ENCODE results near the gene NAT16. TPM values are rescaled to one million over a fixed set of nuclear protein-coding genes. Genes with fewer than 3 reads are reported as not detected.

NAT16 gene
- total and polyA plus RNA-seq, 2 of the 8 experiments (the other 6 are each of a cell fraction or from before 2014, with no cell fraction given): 0.26 to 0.84 TPM

GRCh38 chr7:101123703-101124068 is 56.4 kb downstream of the NAT16 start:
- peaks cover 0 to 4% of the 10 kb centered on the region in 2 experiments; a peak in 1 of 4 replicates for H3K9me3 ChIP-seq (ENCODE audit: insufficient read depth in 2 of 2, low read depth in 1 of 2, low read length in 1 of 2)
- POLR2A ChIA-PET (ENCODE audit: partially characterized antibody): interaction anchor here (0.9 kb wide), 1 partner anchor 51 kb away, joined by 3 read pairs; no protein-coding TSS in a partner anchor
- no peak overlapping the region for H3K9ac ChIP-seq (replicated peaks in 1 of 4; ENCODE audit: extremely low read depth in 1 of 4, low read depth in 3 of 4, low read length in 3 of 4)
- peaks cover 11 to 22% (median 14%) of the 10 kb centered on the region in 4 experiments for H3K4me1 ChIP-seq (replicated peaks in 1 of 4; ENCODE audit: control insufficient read depth in 3 of 4, insufficient read depth in 4 of 4, low read length in 3 of 4)
- H2BK120ac ChIP-seq (replicated peaks; ENCODE audit: low read depth, low read length): no peak overlapping the region
- H3K18ac ChIP-seq (ENCODE audit: extremely low read depth, low read length): peak overlapping the region; percentile 64; the same call in 1 of the 2 replicates
- H3K27me3 ChIP-seq (replicated peaks in 1 of 4; ENCODE audit: control insufficient read depth in 3 of 4, extremely low read depth in 1 of 4, insufficient read depth in 3 of 4, low read length in 3 of 4): no peaks in the 10 kb centered on the region; a peak in 1 of 7 replicates
- H3K14ac ChIP-seq (ENCODE audit: insufficient read length): no peak overlapping the region
- no peak overlapping the region for H3K23ac ChIP-seq (ENCODE audit: insufficient read length)
- H2AK5ac ChIP-seq (ENCODE audit: low read depth, low read length): no peak overlapping the region
- H2BK20ac ChIP-seq (ENCODE audit: low read length): peak overlapping the region; percentile 90; the same call in 1 of the 2 replicates
- no peaks in the 10 kb centered on the region; the same call in 1 of the 2 replicates for H3K23me2 ChIP-seq (ENCODE audit: low read depth, low read length)
- no peaks in the 10 kb centered on the region for H3K79me1 ChIP-seq (ENCODE audit: low read depth, low read length)
- DNase-seq (ENCODE audit: low read depth in 1 of 2, low spot score in 2 of 2) (no peak), FAIRE-seq (no peak)
- H2BK15ac ChIP-seq (ENCODE audit: low read length): no peak overlapping the region
- H3K4me3 ChIP-seq (ENCODE audit: extremely low read depth in 1 of 4, insufficient read depth in 2 of 4, low read depth in 3 of 4, low read length in 4 of 4): no peak overlapping the region
- H4K5ac ChIP-seq (ENCODE audit: insufficient read length, low read depth, low read length): no peak overlapping the region
- H3K56ac ChIP-seq (replicated peaks; ENCODE audit: insufficient read length, low read depth, low read length): no peak overlapping the region
- no peak overlapping the region for H3K4me2 ChIP-seq (ENCODE audit: insufficient read depth in 1 of 2, low read depth in 2 of 2, low read length in 2 of 2)
- H4K8ac ChIP-seq (ENCODE audit: extremely low read depth, insufficient read depth, low read length): no peak overlapping the region
- no peaks in the 10 kb centered on the region for H4K20me1 ChIP-seq (replicated peaks in 1 of 2; ENCODE audit: control insufficient read depth in 1 of 2, insufficient read depth in 2 of 2, low read length in 2 of 2)
- H3K27ac ChIP-seq (ENCODE audit: low read depth, low read length): no peak overlapping the region
- no peak overlapping the region for H4K91ac ChIP-seq (replicated peaks; ENCODE audit: insufficient read length, low read length)
- no peak overlapping the region for H2BK5ac ChIP-seq (ENCODE audit: low read depth, low read length)
- H3K79me2 ChIP-seq (ENCODE audit: control insufficient read depth in 1 of 2, insufficient read depth in 2 of 2, low read length in 2 of 2): no peaks in the 10 kb centered on the region
- no peak overlapping the region for H3K4ac ChIP-seq (replicated peaks; ENCODE audit: insufficient read length, low read depth, low read length)
- 100% methylated on average over 2 of the region's 3 CpGs; no CpG with 5 or more reads in 1 of the 2 experiments for WGBS, 2 experiments (ENCODE audit: extremely low coverage in 1 of 2, insufficient coverage in 1 of 2, insufficient read length in 1 of 2, insufficient replicate concordance in 2 of 2, low coverage in 1 of 2, low lambda C conversion rate in 2 of 2, missing lambda C conversion rate in 1 of 2)
- CTCF ChIA-PET (ENCODE audit: partially characterized antibody): interaction anchor here (0.7 to 8.3 kb wide), 9 partner anchors 14 to 271 kb away, joined by 3 to 80 read pairs (median 5); partner anchors contain the start of gene SLC12A9
- no peak for TF ChIP-seq TEAD4 (IDR thresholded peaks at IDR 0.05; ENCODE audit: low read depth, low read length)
- H2AFZ ChIP-seq (ENCODE audit: low read length): no peak overlapping the region
- no peaks in the 10 kb centered on the region for H3K36me3 ChIP-seq (ENCODE audit: control insufficient read depth in 2 of 4, insufficient read depth in 4 of 4, low read length in 3 of 4)
- H2BK12ac ChIP-seq (ENCODE audit: low read depth, low read length): peak overlapping the region; percentile 96; the same call in 1 of the 2 replicates

All from H1 (cell line).